HepG2 (cell line): ENCODE data around the gene TESK1. TPM values are rescaled to one million over a fixed set of nuclear protein-coding genes. Genes with fewer than 3 reads are reported as not detected.
A peak's percentile ranks its signal among the peaks of the same experiment; 100 is the strongest.

Experiments used
- ASH2L ChIP-seq: fragments of 300-600, 200-600 bp; sonication (generic); IDR thresholded peaks from 2 replicates; pipeline ENCODE4 v1.7.0; 2017; ENCODE audit warnings: low read depth, mild to moderate bottlenecking, moderate library complexity, mixed read lengths, low read length; ENCODE audit not compliant: insufficient read length
- BRCA1 ChIP-seq: sonication (generic); formaldehyde crosslinking; IDR thresholded peaks from 2 replicates; pipeline ENCODE4 v1.4.0; 2020; ENCODE audit warnings: missing genetic modification reagents
- CBFB ChIP-seq: sonication (generic); formaldehyde crosslinking; IDR thresholded peaks from 2 replicates; pipeline ENCODE4 v1.4.0; 2020; ENCODE audit warnings: missing genetic modification reagents
- ELF4 ChIP-seq: sonication (generic); formaldehyde crosslinking; IDR thresholded peaks from 2 replicates; pipeline ENCODE4 v1.5.0; 2020; ENCODE audit warnings: missing genetic modification reagents, mild to moderate bottlenecking, moderate library complexity, borderline replicate concordance
- MEF2D ChIP-seq: sonication (generic); formaldehyde crosslinking; IDR thresholded peaks from 2 replicates; pipeline ENCODE4 v1.5.1; 2020; ENCODE audit warnings: mild to moderate bottlenecking, missing genetic modification reagents
- MYC ChIP-seq: sonication (generic); formaldehyde crosslinking; IDR thresholded peaks from 2 replicates; pipeline ENCODE4 v1.9.0; 2021; ENCODE audit warnings: missing genetic modification reagents, borderline replicate concordance
- PCBP1 ChIP-seq: fragments of 200-400 bp; formaldehyde crosslinking; IDR thresholded peaks from 2 replicates; pipeline ENCODE4 v1.6.1; 2017; ENCODE audit warnings: mild to moderate bottlenecking, low read depth, low read length, borderline replicate concordance
- REPIN1 ChIP-seq: sonication (generic); formaldehyde crosslinking; IDR thresholded peaks from 2 replicates; pipeline ENCODE4 v1.8.0; 2022; ENCODE audit warnings: missing genetic modification reagents, low read depth, mild to moderate bottlenecking, borderline replicate concordance
- REXO4 ChIP-seq: sonication (generic); formaldehyde crosslinking; IDR thresholded peaks from 2 replicates; pipeline ENCODE4 v1.8.0; 2022; ENCODE audit warnings: missing genetic modification reagents, mild to moderate bottlenecking, borderline replicate concordance
- SAP130 ChIP-seq: IDR thresholded peaks from 2 replicates; pipeline ENCODE4 v1.6.1; 2016; ENCODE audit warnings: low read depth
- SMAD9 ChIP-seq: sonication (generic); formaldehyde crosslinking; IDR thresholded peaks from 2 replicates; pipeline ENCODE4 v1.5.1; 2020; ENCODE audit warnings: mild to moderate bottlenecking, missing genetic modification reagents
- ZFP62 ChIP-seq: sonication (generic); formaldehyde crosslinking; IDR thresholded peaks from 2 replicates; pipeline ENCODE4 v1.4.0; 2020; ENCODE audit warnings: missing genetic modification reagents
- ZNF224 ChIP-seq: sonication (generic); formaldehyde crosslinking; IDR thresholded peaks from 2 replicates; pipeline ENCODE4 v1.5.0; 2020; ENCODE audit warnings: mild to moderate bottlenecking, missing genetic modification reagents
- ZNF326 ChIP-seq: sonication (generic); formaldehyde crosslinking; IDR thresholded peaks from 2 replicates; pipeline ENCODE4 v1.4.0; 2020; ENCODE audit warnings: missing genetic modification reagents, borderline replicate concordance
- ZNF382 ChIP-seq: sonication (generic); formaldehyde crosslinking; IDR thresholded peaks from 2 replicates; pipeline ENCODE4 v1.5.0; 2020; ENCODE audit warnings: missing genetic modification reagents, mild to moderate bottlenecking, borderline replicate concordance
- ZNF567 ChIP-seq: sonication (generic); formaldehyde crosslinking; IDR thresholded peaks from 2 replicates; pipeline ENCODE4 v1.8.1; 2023; ENCODE audit warnings: mild to moderate bottlenecking, missing genetic modification reagents, borderline replicate concordance
- ZNF746 ChIP-seq: sonication (generic); formaldehyde crosslinking; IDR thresholded peaks from 2 replicates; pipeline ENCODE4 v1.8.0; 2022; ENCODE audit warnings: mild to moderate bottlenecking, missing genetic modification reagents
- polyA plus RNA-seq, 8 experiments: library from polyadenylated mRNA; depleted of rRNA in 3 of 8; stranded (reverse) in 7 of 8; unstranded in 1 of 8; fragments of >200 nt; fragmentation: Illumina TruSeq in 4 of 8; extraction: Trizol in 4 of 8; gene quantifications; 2 replicates each; pipeline versions ENCODE4 v1.2.1 to v1.2.3, GENCODE V29; 2011 to 2016; ENCODE audit warnings: low read depth in 4 of 8, missing spikeins in 1 of 8, mixed read lengths in 1 of 8; ENCODE audit not compliant: insufficient read depth in 1 of 8
- total RNA-seq, 5 experiments: library from RNA; depleted of rRNA; stranded (reverse); fragments of >200 nt; fragmentation: Illumina TruSeq; extraction: Trizol; gene quantifications; 2 replicates each; pipeline ENCODE4 v1.2.3, GENCODE V29; 2016; ENCODE audit warnings: low read depth in 1 of 5
- TF ChIP-seq, protein P1 (sequence below): sonication (generic); formaldehyde crosslinking; IDR thresholded peaks from 2 replicates; pipeline ENCODE4 v1.4.0; 2020; ENCODE audit warnings: mild to moderate bottlenecking, missing genetic modification reagents
- TF ChIP-seq, protein P2 (sequence below): sonication (generic); formaldehyde crosslinking; IDR thresholded peaks from 2 replicates; pipeline ENCODE4 v1.4.0; 2020; ENCODE audit warnings: missing genetic modification reagents
- TF ChIP-seq, protein P3 (sequence below): sonication (generic); formaldehyde crosslinking; IDR thresholded peaks from 2 replicates; pipeline ENCODE4 v1.4.0; 2020; ENCODE audit warnings: missing genetic modification reagents
- TF ChIP-seq, protein P4 (sequence below): sonication (generic); formaldehyde crosslinking; IDR thresholded peaks from 2 replicates; pipeline ENCODE4 v1.5.1; 2020; ENCODE audit warnings: missing genetic modification reagents, mild to moderate bottlenecking, borderline replicate concordance

TESK1 gene
- total and polyA plus RNA-seq, 2 of the 13 experiments (the other 11 are each of a cell fraction or from before 2014, with no cell fraction given): 7.3 to 13.6 TPM

DNA sequence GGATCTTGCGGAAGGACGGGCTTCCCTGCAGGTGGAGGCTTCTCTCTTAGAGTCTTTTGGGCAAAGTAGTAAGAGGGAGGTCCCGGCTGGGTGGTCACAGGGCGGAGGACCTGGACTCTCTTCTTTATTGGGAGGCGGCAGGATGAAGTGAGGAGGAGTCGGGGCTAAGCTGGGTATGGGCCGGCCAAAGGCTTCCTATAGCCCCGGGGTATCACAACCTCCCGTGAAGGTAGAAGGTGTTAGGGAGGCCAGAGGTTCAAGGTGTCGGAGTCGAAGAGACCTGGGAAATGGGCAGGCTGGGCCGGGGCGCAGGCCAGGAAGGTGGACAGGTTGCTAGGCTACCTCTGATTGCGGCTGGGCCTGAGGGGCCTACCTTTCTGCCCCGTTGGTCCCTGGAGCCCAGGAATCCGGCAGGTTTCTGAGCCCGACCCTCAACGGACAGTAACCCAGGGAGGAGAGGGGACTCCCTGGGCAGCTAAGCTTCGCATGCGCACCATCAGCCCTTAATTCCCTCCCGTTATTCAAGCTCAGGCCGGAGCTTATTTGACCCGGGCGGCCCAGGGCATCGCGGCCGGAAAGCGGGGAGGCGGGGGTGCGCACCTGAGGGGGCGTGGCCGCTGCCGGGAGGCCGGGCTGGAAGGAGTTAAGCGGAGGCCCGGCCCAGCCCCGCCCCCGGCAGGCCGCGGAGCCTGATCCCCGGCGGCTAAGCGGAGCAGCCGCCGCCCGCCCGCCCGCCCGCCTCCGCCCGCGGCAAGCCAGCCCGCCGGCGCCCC, at the start of gene TESK1 (continued):
- no peak for TF ChIP-seq REXO4 (CRISPR knock-in tag)
- TF ChIP-seq ASH2L: no peak
- no peak for TF ChIP-seq ELF4 (CRISPR knock-in tag)
- no peak for TF ChIP-seq CBFB (CRISPR knock-in tag)
- TF ChIP-seq, protein P1, sequence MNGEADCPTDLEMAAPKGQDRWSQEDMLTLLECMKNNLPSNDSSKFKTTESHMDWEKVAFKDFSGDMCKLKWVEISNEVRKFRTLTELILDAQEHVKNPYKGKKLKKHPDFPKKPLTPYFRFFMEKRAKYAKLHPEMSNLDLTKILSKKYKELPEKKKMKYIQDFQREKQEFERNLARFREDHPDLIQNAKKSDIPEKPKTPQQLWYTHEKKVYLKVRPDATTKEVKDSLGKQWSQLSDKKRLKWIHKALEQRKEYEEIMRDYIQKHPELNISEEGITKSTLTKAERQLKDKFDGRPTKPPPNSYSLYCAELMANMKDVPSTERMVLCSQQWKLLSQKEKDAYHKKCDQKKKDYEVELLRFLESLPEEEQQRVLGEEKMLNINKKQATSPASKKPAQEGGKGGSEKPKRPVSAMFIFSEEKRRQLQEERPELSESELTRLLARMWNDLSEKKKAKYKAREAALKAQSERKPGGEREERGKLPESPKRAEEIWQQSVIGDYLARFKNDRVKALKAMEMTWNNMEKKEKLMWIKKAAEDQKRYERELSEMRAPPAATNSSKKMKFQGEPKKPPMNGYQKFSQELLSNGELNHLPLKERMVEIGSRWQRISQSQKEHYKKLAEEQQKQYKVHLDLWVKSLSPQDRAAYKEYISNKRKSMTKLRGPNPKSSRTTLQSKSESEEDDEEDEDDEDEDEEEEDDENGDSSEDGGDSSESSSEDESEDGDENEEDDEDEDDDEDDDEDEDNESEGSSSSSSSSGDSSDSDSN (CRISPR knock-in tag): 0 out of 2 replicates have a peak, but pooled peaks have one; percentile 13
- TF ChIP-seq, protein P2, sequence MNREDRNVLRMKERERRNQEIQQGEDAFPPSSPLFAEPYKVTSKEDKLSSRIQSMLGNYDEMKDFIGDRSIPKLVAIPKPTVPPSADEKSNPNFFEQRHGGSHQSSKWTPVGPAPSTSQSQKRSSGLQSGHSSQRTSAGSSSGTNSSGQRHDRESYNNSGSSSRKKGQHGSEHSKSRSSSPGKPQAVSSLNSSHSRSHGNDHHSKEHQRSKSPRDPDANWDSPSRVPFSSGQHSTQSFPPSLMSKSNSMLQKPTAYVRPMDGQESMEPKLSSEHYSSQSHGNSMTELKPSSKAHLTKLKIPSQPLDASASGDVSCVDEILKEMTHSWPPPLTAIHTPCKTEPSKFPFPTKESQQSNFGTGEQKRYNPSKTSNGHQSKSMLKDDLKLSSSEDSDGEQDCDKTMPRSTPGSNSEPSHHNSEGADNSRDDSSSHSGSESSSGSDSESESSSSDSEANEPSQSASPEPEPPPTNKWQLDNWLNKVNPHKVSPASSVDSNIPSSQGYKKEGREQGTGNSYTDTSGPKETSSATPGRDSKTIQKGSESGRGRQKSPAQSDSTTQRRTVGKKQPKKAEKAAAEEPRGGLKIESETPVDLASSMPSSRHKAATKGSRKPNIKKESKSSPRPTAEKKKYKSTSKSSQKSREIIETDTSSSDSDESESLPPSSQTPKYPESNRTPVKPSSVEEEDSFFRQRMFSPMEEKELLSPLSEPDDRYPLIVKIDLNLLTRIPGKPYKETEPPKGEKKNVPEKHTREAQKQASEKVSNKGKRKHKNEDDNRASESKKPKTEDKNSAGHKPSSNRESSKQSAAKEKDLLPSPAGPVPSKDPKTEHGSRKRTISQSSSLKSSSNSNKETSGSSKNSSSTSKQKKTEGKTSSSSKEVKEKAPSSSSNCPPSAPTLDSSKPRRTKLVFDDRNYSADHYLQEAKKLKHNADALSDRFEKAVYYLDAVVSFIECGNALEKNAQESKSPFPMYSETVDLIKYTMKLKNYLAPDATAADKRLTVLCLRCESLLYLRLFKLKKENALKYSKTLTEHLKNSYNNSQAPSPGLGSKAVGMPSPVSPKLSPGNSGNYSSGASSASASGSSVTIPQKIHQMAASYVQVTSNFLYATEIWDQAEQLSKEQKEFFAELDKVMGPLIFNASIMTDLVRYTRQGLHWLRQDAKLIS: no peak
- TF ChIP-seq ZNF382 (CRISPR knock-in tag): no peak
- no peak for TF ChIP-seq BRCA1 (CRISPR knock-in tag)
- TF ChIP-seq SAP130: peak; percentile 78
- no peak for TF ChIP-seq REPIN1 (CRISPR knock-in tag)
- peak; percentile 40 for TF ChIP-seq ZNF746
- TF ChIP-seq, protein P3, sequence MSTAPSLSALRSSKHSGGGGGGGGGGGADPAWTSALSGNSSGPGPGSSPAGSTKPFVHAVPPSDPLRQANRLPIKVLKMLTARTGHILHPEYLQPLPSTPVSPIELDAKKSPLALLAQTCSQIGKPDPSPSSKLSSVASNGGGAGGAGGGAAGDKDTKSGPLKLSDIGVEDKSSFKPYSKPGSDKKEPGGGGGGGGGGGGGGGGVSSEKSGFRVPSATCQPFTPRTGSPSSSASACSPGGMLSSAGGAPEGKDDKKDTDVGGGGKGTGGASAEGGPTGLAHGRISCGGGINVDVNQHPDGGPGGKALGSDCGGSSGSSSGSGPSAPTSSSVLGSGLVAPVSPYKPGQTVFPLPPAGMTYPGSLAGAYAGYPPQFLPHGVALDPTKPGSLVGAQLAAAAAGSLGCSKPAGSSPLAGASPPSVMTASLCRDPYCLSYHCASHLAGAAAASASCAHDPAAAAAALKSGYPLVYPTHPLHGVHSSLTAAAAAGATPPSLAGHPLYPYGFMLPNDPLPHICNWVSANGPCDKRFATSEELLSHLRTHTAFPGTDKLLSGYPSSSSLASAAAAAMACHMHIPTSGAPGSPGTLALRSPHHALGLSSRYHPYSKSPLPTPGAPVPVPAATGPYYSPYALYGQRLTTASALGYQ (CRISPR knock-in tag): no peak
- TF ChIP-seq ZNF224 (CRISPR knock-in tag): no peak
- no peak for TF ChIP-seq ZNF326 (CRISPR knock-in tag)
- TF ChIP-seq MEF2D (CRISPR knock-in tag): 0 out of 2 replicates have a peak, but pooled peaks have one; percentile 70
- no peak for TF ChIP-seq SMAD9
- TF ChIP-seq ZFP62 (CRISPR knock-in tag): no peak
- TF ChIP-seq MYC: peak; percentile 65; the same call in 1 of the 2 replicates
- 0 out of 2 replicates have a peak, but pooled peaks have one; percentile 67 for TF ChIP-seq PCBP1
- TF ChIP-seq, protein P4, sequence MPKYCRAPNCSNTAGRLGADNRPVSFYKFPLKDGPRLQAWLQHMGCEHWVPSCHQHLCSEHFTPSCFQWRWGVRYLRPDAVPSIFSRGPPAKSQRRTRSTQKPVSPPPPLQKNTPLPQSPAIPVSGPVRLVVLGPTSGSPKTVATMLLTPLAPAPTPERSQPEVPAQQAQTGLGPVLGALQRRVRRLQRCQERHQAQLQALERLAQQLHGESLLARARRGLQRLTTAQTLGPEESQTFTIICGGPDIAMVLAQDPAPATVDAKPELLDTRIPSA (CRISPR knock-in tag): no peak
- no peak for TF ChIP-seq ZNF567 (CRISPR knock-in tag)
